Measurements from ENCODE around the gene PRCC. TPM values are rescaled to one million over a fixed set of nuclear protein-coding genes. Genes with fewer than 3 reads are reported as not detected.

The PRCC gene
- total and polyA plus RNA-seq, 2 of the 13 experiments (the other 11 are each of a cell fraction or from before 2014, with no cell fraction given): 24.2 to 40.5 TPM

DNA sequence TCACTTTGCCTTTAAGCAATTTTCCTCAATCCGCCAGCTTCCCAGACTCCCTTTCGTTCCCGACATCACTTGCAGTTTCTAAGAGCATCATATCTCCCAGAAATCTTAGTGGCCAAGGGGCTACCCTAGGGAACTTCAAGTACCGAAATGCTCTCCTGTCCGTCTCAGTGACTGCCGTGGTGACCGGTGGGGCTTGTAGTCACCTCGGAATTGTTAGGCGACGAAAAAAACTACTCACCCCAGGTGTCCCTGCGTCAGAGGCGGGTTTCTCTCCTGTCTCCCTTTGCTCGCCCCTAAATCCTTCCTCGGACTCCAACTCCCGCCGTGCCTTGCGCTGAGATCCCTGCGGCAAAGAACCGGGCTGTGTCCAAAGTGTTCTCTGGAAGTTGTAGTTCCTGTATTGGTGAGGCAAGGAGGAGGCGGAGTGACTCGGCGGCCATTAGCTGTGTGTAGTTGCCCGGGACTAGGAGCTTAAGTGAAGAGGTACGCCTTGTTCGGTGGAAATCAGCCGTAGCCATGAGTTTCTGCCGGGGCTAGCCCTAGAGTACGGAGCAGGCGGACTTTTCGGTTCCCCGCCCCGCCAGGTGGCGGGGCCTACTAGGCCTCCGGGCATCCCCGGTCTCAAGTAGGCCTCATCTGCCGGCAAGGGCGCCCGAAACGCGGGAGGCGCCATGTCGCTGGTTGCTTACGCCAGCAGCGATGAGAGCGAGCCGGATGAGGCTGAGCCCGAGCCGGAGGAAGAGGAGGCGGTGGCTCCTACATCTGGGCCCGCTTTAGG is at the start of gene PRCC (continued):
- TF ChIP-seq KDM4B (CRISPR knock-in tag; IDR thresholded peaks at IDR 0.05) (0 out of 2 replicates have a peak, but pooled peaks have one; percentile 20), ZNF160 (CRISPR knock-in tag; IDR thresholded peaks at IDR 0.05) (no peak; the same call in 1 of the 2 replicates), ZNF235 (CRISPR knock-in tag; IDR thresholded peaks at IDR 0.05; ENCODE audit: borderline replicate concordance) (no peak), NR2C2 (CRISPR knock-in tag; IDR thresholded peaks at IDR 0.05; ENCODE audit: borderline replicate concordance) (peak; percentile 90), ATF7 (IDR thresholded peaks at IDR 0.05) (no peak), ATF7 (CRISPR knock-in tag; IDR thresholded peaks at IDR 0.05) (no peak), SMC3 (IDR thresholded peaks at IDR 0.05; ENCODE audit: low read length) (no peak; the same call in none of the 2 replicates), ETV5 (CRISPR knock-in tag; IDR thresholded peaks at IDR 0.05; ENCODE audit: borderline replicate concordance) (peak; percentile 37; the same call in 1 of the 2 replicates), ZNF10 (CRISPR knock-in tag; IDR thresholded peaks at IDR 0.05; ENCODE audit: borderline replicate concordance, low read depth) (no peak), GATAD2A (CRISPR knock-in tag; IDR thresholded peaks at IDR 0.05) (0 out of 2 replicates have a peak, but pooled peaks have one; percentile 20), ZNF619 (CRISPR knock-in tag; IDR thresholded peaks at IDR 0.05) (no peak), ZFP90 (CRISPR knock-in tag; IDR thresholded peaks at IDR 0.05; ENCODE audit: borderline replicate concordance) (no peak; the same call in 1 of the 2 replicates), CCDC6 (CRISPR knock-in tag; IDR thresholded peaks at IDR 0.05) (peak; percentile 16; the same call in 1 of the 2 replicates), ZNF296 (CRISPR knock-in tag; conservative IDR thresholded peaks at IDR 0.05) (no peak; the same call in 1 of the 2 replicates), ZNF256 (CRISPR knock-in tag; conservative IDR thresholded peaks at IDR 0.05) (no peak), ZNF747 (CRISPR knock-in tag; IDR thresholded peaks at IDR 0.05; ENCODE audit: borderline replicate concordance) (peak; percentile 50; the same call in 1 of the 2 replicates), TAF1 (CRISPR knock-in tag; IDR thresholded peaks at IDR 0.05) (peak; percentile 79), IRX3 (CRISPR knock-in tag; IDR thresholded peaks at IDR 0.05; ENCODE audit: borderline replicate concordance, low read depth) (no peak; the same call in 1 of the 2 replicates), ZNF251 (CRISPR knock-in tag; IDR thresholded peaks at IDR 0.05) (no peak)
- TF ChIP-seq, protein P1, sequence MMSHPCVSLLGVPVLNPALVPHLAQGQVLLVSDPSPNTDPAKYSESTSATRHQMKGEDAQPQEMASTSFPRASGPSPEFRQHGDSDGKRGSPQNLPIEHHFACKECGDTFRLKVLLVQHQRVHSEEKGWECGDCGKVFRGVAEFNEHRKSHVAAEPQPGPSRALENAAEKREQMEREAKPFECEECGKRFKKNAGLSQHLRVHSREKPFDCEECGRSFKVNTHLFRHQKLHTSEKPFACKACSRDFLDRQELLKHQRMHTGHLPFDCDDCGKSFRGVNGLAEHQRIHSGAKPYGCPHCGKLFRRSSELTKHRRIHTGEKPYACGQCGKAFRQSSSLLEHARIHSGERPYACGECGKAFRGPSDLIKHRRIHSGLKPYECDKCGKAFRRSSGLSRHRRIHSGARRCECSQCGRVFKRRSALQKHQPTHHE (CRISPR knock-in tag; IDR thresholded peaks at IDR 0.05; ENCODE audit: borderline replicate concordance): no peak; the same call in 1 of the 2 replicates
- TF ChIP-seq, protein P2, sequence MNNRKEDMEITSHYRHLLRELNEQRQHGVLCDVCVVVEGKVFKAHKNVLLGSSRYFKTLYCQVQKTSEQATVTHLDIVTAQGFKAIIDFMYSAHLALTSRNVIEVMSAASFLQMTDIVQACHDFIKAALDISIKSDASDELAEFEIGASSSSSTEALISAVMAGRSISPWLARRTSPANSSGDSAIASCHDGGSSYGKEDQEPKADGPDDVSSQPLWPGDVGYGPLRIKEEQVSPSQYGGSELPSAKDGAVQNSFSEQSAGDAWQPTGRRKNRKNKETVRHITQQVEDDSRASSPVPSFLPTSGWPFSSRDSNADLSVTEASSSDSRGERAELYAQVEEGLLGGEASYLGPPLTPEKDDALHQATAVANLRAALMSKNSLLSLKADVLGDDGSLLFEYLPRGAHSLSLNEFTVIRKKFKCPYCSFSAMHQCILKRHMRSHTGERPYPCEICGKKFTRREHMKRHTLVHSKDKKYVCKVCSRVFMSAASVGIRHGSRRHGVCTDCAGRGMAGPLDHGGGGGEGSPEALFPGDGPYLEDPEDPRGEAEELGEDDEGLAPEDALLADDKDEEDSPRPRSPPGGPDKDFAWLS (CRISPR knock-in tag; IDR thresholded peaks at IDR 0.05; ENCODE audit: borderline replicate concordance): no peak
- TF ChIP-seq, protein P3, sequence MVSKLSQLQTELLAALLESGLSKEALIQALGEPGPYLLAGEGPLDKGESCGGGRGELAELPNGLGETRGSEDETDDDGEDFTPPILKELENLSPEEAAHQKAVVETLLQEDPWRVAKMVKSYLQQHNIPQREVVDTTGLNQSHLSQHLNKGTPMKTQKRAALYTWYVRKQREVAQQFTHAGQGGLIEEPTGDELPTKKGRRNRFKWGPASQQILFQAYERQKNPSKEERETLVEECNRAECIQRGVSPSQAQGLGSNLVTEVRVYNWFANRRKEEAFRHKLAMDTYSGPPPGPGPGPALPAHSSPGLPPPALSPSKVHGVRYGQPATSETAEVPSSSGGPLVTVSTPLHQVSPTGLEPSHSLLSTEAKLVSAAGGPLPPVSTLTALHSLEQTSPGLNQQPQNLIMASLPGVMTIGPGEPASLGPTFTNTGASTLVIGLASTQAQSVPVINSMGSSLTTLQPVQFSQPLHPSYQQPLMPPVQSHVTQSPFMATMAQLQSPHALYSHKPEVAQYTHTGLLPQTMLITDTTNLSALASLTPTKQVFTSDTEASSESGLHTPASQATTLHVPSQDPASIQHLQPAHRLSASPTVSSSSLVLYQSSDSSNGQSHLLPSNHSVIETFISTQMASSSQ (IDR thresholded peaks at IDR 0.05; ENCODE audit: low read depth): 0 out of 2 replicates have a peak, but pooled peaks have one; percentile 25
- TF ChIP-seq, protein P3 (CRISPR knock-in tag; IDR thresholded peaks at IDR 0.05; ENCODE audit: borderline replicate concordance): no peak
